ENCODE data around the gene EPHA8.

- TF ChIP-seq CTCF (IDR thresholded peaks at IDR 0.05; ENCODE audit: insufficient read depth, low read depth, low read length) (no peak), EZH2 (IDR thresholded peaks at IDR 0.05; ENCODE audit: insufficient read depth, low read length) (no peak)
Measured at GRCh38 chr1:22533244-22533895, 29.9 kb upstream of the EPHA8 start.

All from astrocyte (in vitro differentiated cells and primary cell).